ENCODE results near the gene BTD. TPM values are rescaled to one million over a fixed set of nuclear protein-coding genes. Genes with fewer than 3 reads are reported as not detected.

BTD gene
- total and polyA plus RNA-seq, 10 of the 15 experiments (the other 5 are each of a cell fraction or from before 2014, with no cell fraction given), result 3.4 to 10.3 (median 5.0) TPM

- SMC1A ChIA-PET (ENCODE audit: uncharacterized antibody, unreplicated experiment), result interaction anchor here (0.6 to 6.7 kb wide), 6 partner anchors 9 to 161 kb away, joined by 3 to 61 read pairs (median 6); no protein-coding TSS in a partner anchor
- H2AFZ ChIP-seq (ENCODE audit: control insufficient read depth, low read depth, low read length), result no peak overlapping the region
- intact Hi-C loops (cut with micrococcal nuclease; ENCODE audit: unreplicated experiment), result loop anchor here (10.0 kb wide), 1 partner anchor 870 kb away; the partner anchor contains the start of gene RFTN1
- TF ChIP-seq ETV6 (conservative IDR thresholded peaks at IDR 0.05 in 1 of 2, IDR thresholded peaks at IDR 0.05 in 1 of 2; ENCODE audit: borderline replicate concordance in 1 of 2, low read depth in 1 of 2) (no peak), IRF4 (IDR thresholded peaks at IDR 0.05; ENCODE audit: low read depth, low read length) (no peak), WRNIP1 (IDR thresholded peaks at IDR 0.05; ENCODE audit: borderline replicate concordance, low read depth, low read length) (no peak), FOXM1 (IDR thresholded peaks at IDR 0.05; ENCODE audit: low read depth, low read length) (no peak), SUPT20H (IDR thresholded peaks at IDR 0.05; ENCODE audit: borderline replicate concordance, control insufficient read depth, low read depth, low read length) (no peak), POLR2A (IDR thresholded peaks at IDR 0.05; ENCODE audit: low read depth, low read length) (no peak), BCL3 (IDR thresholded peaks at IDR 0.05; ENCODE audit: borderline replicate concordance, insufficient read depth, low read depth, low read length, poor library complexity, severe bottlenecking) (no peak), BHLHE40 (IDR thresholded peaks at IDR 0.05; ENCODE audit: borderline replicate concordance in 1 of 2, low read depth in 2 of 2, low read length in 1 of 2) (no peak), ZBED1 (IDR thresholded peaks at IDR 0.05; ENCODE audit: borderline replicate concordance) (no peak)
- TF ChIP-seq, protein P1, sequence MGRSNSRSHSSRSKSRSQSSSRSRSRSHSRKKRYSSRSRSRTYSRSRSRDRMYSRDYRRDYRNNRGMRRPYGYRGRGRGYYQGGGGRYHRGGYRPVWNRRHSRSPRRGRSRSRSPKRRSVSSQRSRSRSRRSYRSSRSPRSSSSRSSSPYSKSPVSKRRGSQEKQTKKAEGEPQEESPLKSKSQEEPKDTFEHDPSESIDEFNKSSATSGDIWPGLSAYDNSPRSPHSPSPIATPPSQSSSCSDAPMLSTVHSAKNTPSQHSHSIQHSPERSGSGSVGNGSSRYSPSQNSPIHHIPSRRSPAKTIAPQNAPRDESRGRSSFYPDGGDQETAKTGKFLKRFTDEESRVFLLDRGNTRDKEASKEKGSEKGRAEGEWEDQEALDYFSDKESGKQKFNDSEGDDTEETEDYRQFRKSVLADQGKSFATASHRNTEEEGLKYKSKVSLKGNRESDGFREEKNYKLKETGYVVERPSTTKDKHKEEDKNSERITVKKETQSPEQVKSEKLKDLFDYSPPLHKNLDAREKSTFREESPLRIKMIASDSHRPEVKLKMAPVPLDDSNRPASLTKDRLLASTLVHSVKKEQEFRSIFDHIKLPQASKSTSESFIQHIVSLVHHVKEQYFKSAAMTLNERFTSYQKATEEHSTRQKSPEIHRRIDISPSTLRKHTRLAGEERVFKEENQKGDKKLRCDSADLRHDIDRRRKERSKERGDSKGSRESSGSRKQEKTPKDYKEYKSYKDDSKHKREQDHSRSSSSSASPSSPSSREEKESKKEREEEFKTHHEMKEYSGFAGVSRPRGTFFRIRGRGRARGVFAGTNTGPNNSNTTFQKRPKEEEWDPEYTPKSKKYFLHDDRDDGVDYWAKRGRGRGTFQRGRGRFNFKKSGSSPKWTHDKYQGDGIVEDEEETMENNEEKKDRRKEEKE (IDR thresholded peaks at IDR 0.05), result no peak
- TF ChIP-seq, protein P2, sequence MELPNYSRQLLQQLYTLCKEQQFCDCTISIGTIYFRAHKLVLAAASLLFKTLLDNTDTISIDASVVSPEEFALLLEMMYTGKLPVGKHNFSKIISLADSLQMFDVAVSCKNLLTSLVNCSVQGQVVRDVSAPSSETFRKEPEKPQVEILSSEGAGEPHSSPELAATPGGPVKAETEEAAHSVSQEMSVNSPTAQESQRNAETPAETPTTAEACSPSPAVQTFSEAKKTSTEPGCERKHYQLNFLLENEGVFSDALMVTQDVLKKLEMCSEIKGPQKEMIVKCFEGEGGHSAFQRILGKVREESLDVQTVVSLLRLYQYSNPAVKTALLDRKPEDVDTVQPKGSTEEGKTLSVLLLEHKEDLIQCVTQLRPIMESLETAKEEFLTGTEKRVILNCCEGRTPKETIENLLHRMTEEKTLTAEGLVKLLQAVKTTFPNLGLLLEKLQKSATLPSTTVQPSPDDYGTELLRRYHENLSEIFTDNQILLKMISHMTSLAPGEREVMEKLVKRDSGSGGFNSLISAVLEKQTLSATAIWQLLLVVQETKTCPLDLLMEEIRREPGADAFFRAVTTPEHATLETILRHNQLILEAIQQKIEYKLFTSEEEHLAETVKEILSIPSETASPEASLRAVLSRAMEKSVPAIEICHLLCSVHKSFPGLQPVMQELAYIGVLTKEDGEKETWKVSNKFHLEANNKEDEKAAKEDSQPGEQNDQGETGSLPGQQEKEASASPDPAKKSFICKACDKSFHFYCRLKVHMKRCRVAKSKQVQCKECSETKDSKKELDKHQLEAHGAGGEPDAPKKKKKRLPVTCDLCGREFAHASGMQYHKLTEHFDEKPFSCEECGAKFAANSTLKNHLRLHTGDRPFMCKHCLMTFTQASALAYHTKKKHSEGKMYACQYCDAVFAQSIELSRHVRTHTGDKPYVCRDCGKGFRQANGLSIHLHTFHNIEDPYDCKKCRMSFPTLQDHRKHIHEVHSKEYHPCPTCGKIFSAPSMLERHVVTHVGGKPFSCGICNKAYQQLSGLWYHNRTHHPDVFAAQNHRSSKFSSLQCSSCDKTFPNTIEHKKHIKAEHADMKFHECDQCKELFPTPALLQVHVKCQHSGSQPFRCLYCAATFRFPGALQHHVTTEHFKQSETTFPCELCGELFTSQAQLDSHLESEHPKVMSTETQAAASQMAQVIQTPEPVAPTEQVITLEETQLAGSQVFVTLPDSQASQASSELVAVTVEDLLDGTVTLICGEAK (IDR thresholded peaks at IDR 0.05; ENCODE audit: borderline replicate concordance), result no peak
Observed at GRCh38 chr3:15645246-15645645, 43.7 kb downstream of the BTD start.

More at GRCh38 chr3:15645246-15645645, 43.7 kb downstream of the BTD start:
- POLR2A ChIA-PET, result interaction anchor here (0.5 to 1.9 kb wide), 4 partner anchors 9 to 987 kb away, joined by 3 to 8 read pairs (median 3); no protein-coding TSS in a partner anchor
- H3K9me3 ChIP-seq (replicated peaks; ENCODE audit: control insufficient read depth, insufficient read depth, low read length), result peaks cover 5% of the 10 kb centered on the region; the same call in 2 of the 3 replicates
- ATAC-seq (no peak), FAIRE-seq (no peak), DNase-seq (ENCODE audit: low read depth, low spot score) (no peak)
- H3K4me1 ChIP-seq (ENCODE audit: control insufficient read depth, insufficient read depth, low read length), result peaks cover 34% of the 10 kb centered on the region
- H4K20me1 ChIP-seq (ENCODE audit: control insufficient read depth, insufficient read depth), result no peaks in the 10 kb centered on the region
- H3K9ac ChIP-seq (ENCODE audit: control insufficient read depth, insufficient read depth, low read length), result no peak overlapping the region
- H3K4me3 ChIP-seq, result no peak overlapping the region
- BruUV-seq (replicated peaks), result no TSS peak
- no peak overlapping the region for H3K27ac ChIP-seq (ENCODE audit: control insufficient read depth, insufficient read depth)
- H3K4me2 ChIP-seq (ENCODE audit: control insufficient read depth, insufficient read depth), result no peak overlapping the region
- H3K36me3 ChIP-seq (ENCODE audit: control insufficient read depth in 2 of 2, insufficient read depth in 2 of 2, low read length in 1 of 2), result no peaks in the 10 kb centered on the region; a peak in 1 of 4 replicates
- CTCF ChIA-PET, result interaction anchor here (0.6 to 2.2 kb wide), 4 partner anchors 8 to 678 kb away, joined by 4 to 8 read pairs (median 4); no protein-coding TSS in a partner anchor
- no peaks in the 10 kb centered on the region for H3K27me3 ChIP-seq (replicated peaks in 1 of 2; ENCODE audit: control insufficient read depth in 2 of 2, insufficient read depth in 2 of 2, low read length in 1 of 2)
- no peaks in the 10 kb centered on the region for H3K79me2 ChIP-seq (ENCODE audit: control insufficient read depth, insufficient read depth, low read length)
- WGBS (ENCODE audit: insufficient coverage, insufficient replicate concordance, low lambda C conversion rate, missing lambda C conversion rate), result 84% methylated on average over 6 of the region's 6 CpGs
- in situ Hi-C loops (cut with MboI), result no loop called here
- RAD21 ChIA-PET (ENCODE audit: unreplicated experiment), result interaction anchor here (1.0 to 3.5 kb wide), 4 partner anchors 15 to 167 kb away, joined by 3 to 22 read pairs (median 4); no protein-coding TSS in a partner anchor
